ENCODE results near the gene CFP.
"Not testable (repeated sequence)": the region's sequence is repeated elsewhere in the genome, so short reads cannot be mapped to it uniquely, and the experiment has no call there.

Gene CFP

GRCh38 chrX:47612418-47612817 lies 17.3 kb downstream of the CFP start:
- Histone ChIP-seq H3K4me1 (ENCODE audit: control insufficient read depth, insufficient read depth, low read length) (no peaks in the 10 kb centered on the region), H3K4me3 (ENCODE audit: low read length) (no peak overlapping the region), H3K9ac (ENCODE audit: low read length) (no peak overlapping the region), H3K27ac (ENCODE audit: low read depth, low read length) (no peak overlapping the region), H3K27me3 (ENCODE audit: control insufficient read depth, insufficient read depth, low read length) (no peaks in the 10 kb centered on the region), H3K36me3 (ENCODE audit: control insufficient read depth, insufficient read depth, low read length) (no peaks in the 10 kb centered on the region)

- Histone ChIP-seq H3K27me3 (ENCODE audit: control insufficient read depth, insufficient read depth, low read length) (no peaks in the 10 kb centered on the region), H3K27ac (ENCODE audit: low read depth, low read length) (no peak overlapping the region), H3K4me3 (ENCODE audit: low read length) (no peak overlapping the region), H3K36me3 (ENCODE audit: control insufficient read depth, insufficient read depth, low read length) (no peaks in the 10 kb centered on the region), H3K9ac (ENCODE audit: low read length) (no peak overlapping the region), H3K4me1 (ENCODE audit: control insufficient read depth, insufficient read depth, low read length) (no peaks in the 10 kb centered on the region)
These were observed 17.8 kb downstream of the CFP start for GRCh38 chrX:47611926-47612325.

- Histone ChIP-seq H3K36me3 (ENCODE audit: control insufficient read depth, insufficient read depth, low read length) (no peaks in the 10 kb centered on the region), H3K4me1 (ENCODE audit: control insufficient read depth, insufficient read depth, low read length) (no peaks in the 10 kb centered on the region), H3K27me3 (ENCODE audit: control insufficient read depth, insufficient read depth, low read length) (no peaks in the 10 kb centered on the region), H3K9ac (ENCODE audit: low read length) (no peak overlapping the region), H3K4me3 (ENCODE audit: low read length) (no peak overlapping the region), H3K27ac (ENCODE audit: low read depth, low read length) (no peak overlapping the region)
These were observed 18.2 kb downstream of the CFP start for GRCh38 chrX:47611489-47611888.

GRCh38 chrX:47610511-47610910 lies 19.2 kb downstream of the CFP start:
- Histone ChIP-seq H3K9ac (ENCODE audit: low read length) (no peak overlapping the region), H3K36me3 (ENCODE audit: control insufficient read depth, insufficient read depth, low read length) (no peaks in the 10 kb centered on the region), H3K4me3 (ENCODE audit: low read length) (no peak overlapping the region), H3K27me3 (ENCODE audit: control insufficient read depth, insufficient read depth, low read length) (no peaks in the 10 kb centered on the region), H3K27ac (ENCODE audit: low read depth, low read length) (no peak overlapping the region), H3K4me1 (ENCODE audit: control insufficient read depth, insufficient read depth, low read length) (no peaks in the 10 kb centered on the region)

- Histone ChIP-seq H3K4me1 (ENCODE audit: control insufficient read depth, insufficient read depth, low read length) (no peaks in the 10 kb centered on the region), H3K4me3 (ENCODE audit: low read length) (no peak overlapping the region), H3K9ac (ENCODE audit: low read length) (no peak overlapping the region), H3K27ac (ENCODE audit: low read depth, low read length) (no peak overlapping the region), H3K36me3 (ENCODE audit: control insufficient read depth, insufficient read depth, low read length) (no peaks in the 10 kb centered on the region), H3K27me3 (ENCODE audit: control insufficient read depth, insufficient read depth, low read length) (no peaks in the 10 kb centered on the region)
These were observed 21.5 kb downstream of the CFP start for GRCh38 chrX:47608130-47608810.

- H3K9ac ChIP-seq (ENCODE audit: low read length), result no peak overlapping the region
- no peaks in the 10 kb centered on the region for H3K4me1 ChIP-seq (ENCODE audit: control insufficient read depth, insufficient read depth, low read length)
- H3K27ac ChIP-seq (ENCODE audit: low read depth, low read length), result no peak overlapping the region
- H3K36me3 ChIP-seq (ENCODE audit: control insufficient read depth, insufficient read depth, low read length), result no peaks in the 10 kb centered on the region
- no peak overlapping the region for H3K4me3 ChIP-seq (ENCODE audit: low read length)
- no peaks in the 10 kb centered on the region for H3K27me3 ChIP-seq (ENCODE audit: control insufficient read depth, insufficient read depth, low read length)
These were observed 22.6 kb downstream of the CFP start for GRCh38 chrX:47607091-47607490.

GRCh38 chrX:47605024-47605423 lies 24.7 kb downstream of the CFP start:
- no peaks in the 10 kb centered on the region for H3K36me3 ChIP-seq (ENCODE audit: control insufficient read depth, insufficient read depth, low read length)
- H3K27me3 ChIP-seq (ENCODE audit: control insufficient read depth, insufficient read depth, low read length), result no peaks in the 10 kb centered on the region
- H3K4me1 ChIP-seq (ENCODE audit: control insufficient read depth, insufficient read depth, low read length), result no peaks in the 10 kb centered on the region
- H3K9ac ChIP-seq (ENCODE audit: low read length), result no peak overlapping the region
- H3K4me3 ChIP-seq (ENCODE audit: low read length), result no peak overlapping the region
- no peak overlapping the region for H3K27ac ChIP-seq (ENCODE audit: low read depth, low read length)

- not testable (repeated sequence) for H3K27me3 ChIP-seq (ENCODE audit: control insufficient read depth, insufficient read depth, low read length); H3K36me3 ChIP-seq (ENCODE audit: control insufficient read depth, insufficient read depth, low read length); H3K4me1 ChIP-seq (ENCODE audit: control insufficient read depth, insufficient read depth, low read length); H3K9ac ChIP-seq (ENCODE audit: low read length); H3K27ac ChIP-seq (ENCODE audit: low read depth, low read length); H3K4me3 ChIP-seq (ENCODE audit: low read length)
These were observed 26.6 kb downstream of the CFP start for GRCh38 chrX:47603125-47603524.

- no peak overlapping the region for H3K27ac ChIP-seq (ENCODE audit: low read depth, low read length)
- no peak overlapping the region for H3K9ac ChIP-seq (ENCODE audit: low read length)
- H3K4me1 ChIP-seq (ENCODE audit: control insufficient read depth, insufficient read depth, low read length), result no peaks in the 10 kb centered on the region
- no peaks in the 10 kb centered on the region for H3K27me3 ChIP-seq (ENCODE audit: control insufficient read depth, insufficient read depth, low read length)
- H3K36me3 ChIP-seq (ENCODE audit: control insufficient read depth, insufficient read depth, low read length), result no peaks in the 10 kb centered on the region
- no peak overlapping the region for H3K4me3 ChIP-seq (ENCODE audit: low read length)
These were observed 32.5 kb downstream of the CFP start for GRCh38 chrX:47597222-47597621.

GRCh38 chrX:47596256-47596655 lies 33.5 kb downstream of the CFP start:
- no peak overlapping the region for H3K27ac ChIP-seq (ENCODE audit: low read depth, low read length)
- H3K9ac ChIP-seq (ENCODE audit: low read length), result no peak overlapping the region
- H3K27me3 ChIP-seq (ENCODE audit: control insufficient read depth, insufficient read depth, low read length), result no peaks in the 10 kb centered on the region
- no peak overlapping the region for H3K4me3 ChIP-seq (ENCODE audit: low read length)
- no peaks in the 10 kb centered on the region for H3K36me3 ChIP-seq (ENCODE audit: control insufficient read depth, insufficient read depth, low read length)
- H3K4me1 ChIP-seq (ENCODE audit: control insufficient read depth, insufficient read depth, low read length), result no peaks in the 10 kb centered on the region

GRCh38 chrX:47595716-47596251 lies 33.9 kb downstream of the CFP start:
- Histone ChIP-seq H3K4me1 (ENCODE audit: control insufficient read depth, insufficient read depth, low read length) (no peaks in the 10 kb centered on the region), H3K27me3 (ENCODE audit: control insufficient read depth, insufficient read depth, low read length) (no peaks in the 10 kb centered on the region), H3K4me3 (ENCODE audit: low read length) (no peak overlapping the region), H3K36me3 (ENCODE audit: control insufficient read depth, insufficient read depth, low read length) (no peaks in the 10 kb centered on the region), H3K27ac (ENCODE audit: low read depth, low read length) (no peak overlapping the region), H3K9ac (ENCODE audit: low read length) (no peak overlapping the region)

- no peaks in the 10 kb centered on the region for H3K27me3 ChIP-seq (ENCODE audit: control insufficient read depth, insufficient read depth, low read length)
- no peak overlapping the region for H3K4me3 ChIP-seq (ENCODE audit: low read length)
- no peaks in the 10 kb centered on the region for H3K4me1 ChIP-seq (ENCODE audit: control insufficient read depth, insufficient read depth, low read length)
- H3K27ac ChIP-seq (ENCODE audit: low read depth, low read length), result no peak overlapping the region
- no peak overlapping the region for H3K9ac ChIP-seq (ENCODE audit: low read length)
- no peaks in the 10 kb centered on the region for H3K36me3 ChIP-seq (ENCODE audit: control insufficient read depth, insufficient read depth, low read length)
These were observed 36.2 kb downstream of the CFP start for GRCh38 chrX:47593522-47593921.

GRCh38 chrX:47590984-47591383 lies 38.7 kb downstream of the CFP start:
- Histone ChIP-seq H3K27ac (ENCODE audit: low read depth, low read length) (no peak overlapping the region), H3K4me1 (ENCODE audit: control insufficient read depth, insufficient read depth, low read length) (no peaks in the 10 kb centered on the region), H3K9ac (ENCODE audit: low read length) (no peak overlapping the region), H3K4me3 (ENCODE audit: low read length) (no peak overlapping the region), H3K27me3 (ENCODE audit: control insufficient read depth, insufficient read depth, low read length) (no peaks in the 10 kb centered on the region), H3K36me3 (ENCODE audit: control insufficient read depth, insufficient read depth, low read length) (no peaks in the 10 kb centered on the region)

Data from rectal smooth muscle tissue (tissue), 1 donor.